ENCODE measurements around the gene ANKS6.
A peak's percentile ranks its signal among the peaks of the same experiment; 100 is the strongest.

ANKS6 gene

DNA sequence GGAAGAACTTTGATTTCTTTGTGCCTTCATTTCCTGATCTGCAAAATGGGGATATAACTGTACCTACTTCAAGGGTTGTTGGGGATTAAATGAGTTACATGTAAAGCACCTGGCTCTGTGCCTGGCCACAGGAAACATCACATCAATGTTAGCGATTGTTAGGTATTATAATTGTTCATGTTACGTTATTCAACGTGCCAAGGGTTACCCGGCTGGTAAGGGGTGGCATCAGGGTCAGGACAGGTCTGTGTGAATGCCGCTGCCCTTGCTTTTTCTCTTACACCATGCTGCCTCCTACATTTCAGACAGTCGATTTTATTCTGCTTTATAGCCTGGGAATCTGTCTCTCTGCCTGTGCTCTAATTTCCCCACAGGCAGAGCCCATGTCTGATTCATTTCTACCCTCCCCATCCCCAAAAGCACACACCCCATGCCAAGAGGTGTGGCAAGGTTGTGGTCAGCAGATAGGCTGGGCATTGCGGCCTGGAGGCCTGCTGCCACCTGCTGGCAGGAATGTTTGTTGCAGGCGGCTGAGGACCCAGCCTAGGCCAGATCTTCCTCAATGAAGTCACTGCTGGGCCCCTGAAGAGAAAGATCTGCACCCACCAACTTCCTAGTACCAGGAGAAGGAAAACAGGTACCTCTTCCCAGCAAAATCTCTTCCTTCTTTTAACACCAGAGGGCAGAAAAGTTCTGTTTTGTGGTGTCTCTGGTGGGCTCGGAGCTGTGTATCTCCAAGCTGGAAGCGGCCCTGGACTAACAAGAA lies 5.3 kb downstream of the ANKS6 start:
- peak; percentile 42 to 62 for ATAC-seq

DNA sequence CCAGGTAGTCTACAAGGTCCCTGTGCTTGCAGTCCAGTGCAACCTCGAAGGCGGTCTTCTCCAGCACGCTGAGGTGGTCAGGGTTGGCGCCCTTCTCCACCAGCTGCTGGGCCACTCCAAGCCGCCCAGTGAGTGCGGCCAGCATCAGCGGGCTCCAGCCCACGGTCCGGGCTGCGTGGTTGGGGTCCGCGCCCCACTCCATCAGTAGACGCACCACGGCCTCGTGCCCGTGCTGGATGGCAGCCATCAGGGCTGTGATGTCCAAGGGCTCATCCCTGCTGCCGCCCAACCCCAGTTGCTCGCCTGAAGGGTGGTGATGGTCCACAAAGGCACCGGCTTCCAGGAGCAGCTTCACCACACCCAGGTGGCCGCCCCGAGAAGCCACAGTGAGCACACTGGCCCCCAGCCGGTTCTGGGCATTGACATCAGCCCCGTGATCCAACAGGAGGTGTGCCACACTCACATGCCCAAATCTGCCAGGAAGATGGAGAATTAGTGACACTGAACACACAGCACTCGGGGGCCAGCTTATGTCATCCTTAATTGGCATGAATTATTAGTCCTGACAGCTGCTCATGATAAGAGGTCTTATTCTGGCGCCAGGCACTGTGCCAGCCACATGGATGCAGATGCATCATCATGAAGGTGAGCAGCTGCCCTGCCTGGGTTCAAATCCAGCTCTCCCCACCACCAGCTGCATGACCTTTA lies 6.1 kb downstream of the ANKS6 start:
- ATAC-seq: no peak

DNA sequence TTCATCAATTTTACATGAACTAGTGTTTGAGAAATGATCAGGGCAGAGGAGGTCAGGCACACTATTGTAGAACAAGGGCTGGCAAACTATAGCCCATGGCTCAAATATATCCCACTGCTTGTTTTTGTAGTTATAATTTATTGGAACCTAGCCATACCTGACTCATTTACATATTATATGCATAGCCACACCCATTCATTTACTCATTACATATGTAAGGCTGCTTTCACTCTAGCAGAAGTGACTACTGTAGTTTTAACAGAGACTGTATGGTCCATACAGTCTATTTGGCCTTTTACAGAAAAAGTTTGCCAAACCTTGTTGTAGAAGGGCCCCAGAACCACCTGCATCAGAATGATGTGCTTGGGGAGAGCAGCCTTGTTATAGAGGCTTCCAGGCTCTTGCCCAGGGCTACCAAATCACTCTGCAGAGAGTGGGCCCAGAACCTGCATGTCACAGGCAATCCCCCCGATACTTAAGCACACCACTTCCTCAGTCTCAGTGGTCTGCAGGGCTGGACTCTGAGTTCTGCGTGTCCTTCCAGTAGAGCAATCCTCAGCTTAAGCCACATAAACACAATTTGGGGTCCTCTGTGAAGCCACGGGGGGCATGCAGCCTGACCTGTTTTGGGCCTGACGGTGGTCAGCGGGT lies 6.7 kb downstream of the ANKS6 start:
- ATAC-seq: no peak

GRCh38 chr9:98787766-98788335 lies 8.5 kb downstream of the ANKS6 start:
- ATAC-seq: no peak

GRCh38 chr9:98786750-98787510 lies 9.4 kb downstream of the ANKS6 start:
- no peak for ATAC-seq

GRCh38 chr9:98784831-98785806 lies 11.2 kb downstream of the ANKS6 start:
- no peak for ATAC-seq

DNA sequence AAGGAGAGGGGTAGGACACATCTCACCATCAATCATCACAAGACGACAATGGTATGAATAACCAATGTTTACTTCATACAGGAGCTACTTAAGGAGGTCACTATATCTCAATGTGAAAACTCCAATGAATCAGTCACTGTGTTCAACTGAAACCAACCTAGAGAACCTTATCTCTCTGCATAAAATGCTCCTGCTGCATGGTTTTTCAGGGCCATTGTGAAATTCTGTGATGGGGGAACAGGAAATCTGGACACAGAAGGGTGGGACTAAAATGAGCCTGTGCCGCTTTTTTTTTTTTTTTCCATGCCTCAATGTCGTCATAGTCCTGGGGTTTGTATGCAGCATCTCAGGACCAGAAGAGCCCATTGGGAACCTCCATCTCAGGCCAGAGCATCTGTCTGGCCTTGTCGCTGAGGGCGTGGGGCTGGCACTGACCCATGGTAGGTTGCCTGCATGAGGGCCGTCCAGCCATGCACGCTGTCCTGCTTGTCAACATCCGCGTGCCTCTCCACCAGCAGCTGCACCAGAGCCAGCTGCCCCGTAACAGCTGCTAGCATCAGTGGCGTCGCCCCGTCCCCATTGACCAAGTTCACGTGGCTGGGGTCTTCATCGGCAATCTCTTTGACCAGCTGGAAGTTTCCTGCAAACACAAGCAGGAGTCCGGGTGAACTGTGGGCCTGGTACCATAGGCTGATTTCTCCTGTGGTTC lies 12.7 kb downstream of the ANKS6 start:
- ATAC-seq: no peak

GRCh38 chr9:98781588-98782383 lies 14.6 kb downstream of the ANKS6 start:
- ATAC-seq: no peak

DNA sequence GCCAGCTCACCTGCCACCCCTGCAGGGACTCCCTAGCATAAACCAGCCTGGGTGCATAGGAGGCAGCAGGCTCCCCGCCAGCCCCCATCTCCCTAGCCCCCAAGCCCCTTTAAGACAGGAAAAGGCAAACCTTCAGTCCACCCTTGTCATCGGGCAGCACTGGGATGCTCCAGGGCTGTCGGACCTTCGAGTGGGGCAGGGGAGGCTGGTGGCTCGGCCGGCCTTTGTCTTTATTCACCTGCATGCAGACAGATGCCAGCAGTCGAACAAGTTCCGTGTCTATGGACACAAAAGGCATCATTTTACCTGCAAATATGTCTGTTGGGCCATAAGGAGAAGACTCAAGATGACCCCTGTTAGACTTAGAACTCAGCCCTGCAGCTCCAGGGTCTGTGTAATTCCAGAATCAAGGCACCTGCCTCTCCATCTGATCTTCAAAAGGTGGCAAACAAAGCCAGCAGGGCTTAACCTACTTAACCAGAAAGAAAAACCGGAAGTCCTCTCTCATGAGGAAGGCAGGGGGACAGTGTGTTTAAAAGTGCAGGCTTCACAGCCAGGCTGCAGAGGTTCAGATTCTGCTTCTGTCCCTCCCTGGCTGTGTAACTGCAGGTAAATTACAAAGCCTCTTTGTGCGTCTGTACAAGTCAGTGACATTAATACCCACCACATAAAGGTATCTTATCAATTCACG lies 16.2 kb downstream of the ANKS6 start:
- ATAC-seq: no peak

- no peak for ATAC-seq
Measured at GRCh38 chr9:98778711-98779530, 17.4 kb downstream of the ANKS6 start.

GRCh38 chr9:98778251-98778650 lies 18.1 kb downstream of the ANKS6 start:
- no peak for ATAC-seq

- no peak for ATAC-seq
Measured at GRCh38 chr9:98777618-98778017, 18.7 kb downstream of the ANKS6 start.

- ATAC-seq: peak in 1 of 2 donors; percentile 24
Measured at GRCh38 chr9:98775831-98776441, 20.4 kb downstream of the ANKS6 start.

- ATAC-seq: peak in 1 of 2 donors; percentile 30
Measured at GRCh38 chr9:98774746-98775145, 21.6 kb downstream of the ANKS6 start.

- no peak for ATAC-seq
Measured at GRCh38 chr9:98773721-98774120, 22.6 kb downstream of the ANKS6 start.

GRCh38 chr9:98772364-98773155 lies 23.8 kb downstream of the ANKS6 start:
- no peak for ATAC-seq
